ENCODE data around the gene TENM4.

GRCh38 chr11:78635814-78636506 lies 804.9 kb downstream of the TENM4 start:
- TF ChIP-seq CTCF (IDR thresholded peaks at IDR 0.05): no peak
- no peak for TF ChIP-seq POLR2A (IDR thresholded peaks at IDR 0.05)
- TF ChIP-seq POLR2AphosphoS5 (IDR thresholded peaks at IDR 0.05): no peak
